LoVo (cell line): Measurements from ENCODE around the gene MRRF.
"Not testable (repeated sequence)": the region's sequence is repeated elsewhere in the genome, so short reads cannot be mapped to it uniquely, and the experiment has no call there.

ENCODE experiments used
- DNase-seq: peaks from one replicate; pipeline ENCODE4 v3.0.0-alpha.2; 2016; ENCODE audit warnings: low spot score

Gene MRRF

DNA sequence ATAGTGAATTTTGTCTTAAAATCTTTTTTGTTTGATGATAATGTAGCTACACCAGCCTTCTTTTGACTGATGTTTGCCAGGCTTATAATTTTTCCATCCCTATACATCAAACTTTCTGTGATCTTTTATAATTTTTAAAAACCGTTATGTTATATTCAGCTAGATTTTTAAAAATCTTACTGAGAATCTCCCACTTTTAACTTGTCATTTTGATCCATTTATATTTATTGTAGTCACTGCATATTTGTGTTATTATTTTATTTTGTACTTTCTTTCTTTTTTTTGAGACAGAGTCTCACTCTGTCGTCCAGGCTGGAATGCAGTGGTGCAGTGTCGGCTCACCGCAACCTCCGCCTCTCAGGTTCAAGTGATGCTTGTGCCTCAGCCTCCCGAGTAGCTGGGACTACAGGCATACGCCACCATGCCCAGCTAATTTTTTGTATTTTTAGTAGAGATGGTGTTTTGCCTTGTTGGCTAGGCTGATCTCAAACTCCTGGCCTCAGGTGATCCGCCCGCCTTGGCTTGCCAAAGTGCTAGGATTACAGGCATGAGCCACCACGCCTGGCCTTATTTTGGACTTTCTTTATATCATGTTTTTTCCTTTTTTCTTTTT is 12.7 kb downstream of the MRRF start:
- no peak for DNase-seq

DNA sequence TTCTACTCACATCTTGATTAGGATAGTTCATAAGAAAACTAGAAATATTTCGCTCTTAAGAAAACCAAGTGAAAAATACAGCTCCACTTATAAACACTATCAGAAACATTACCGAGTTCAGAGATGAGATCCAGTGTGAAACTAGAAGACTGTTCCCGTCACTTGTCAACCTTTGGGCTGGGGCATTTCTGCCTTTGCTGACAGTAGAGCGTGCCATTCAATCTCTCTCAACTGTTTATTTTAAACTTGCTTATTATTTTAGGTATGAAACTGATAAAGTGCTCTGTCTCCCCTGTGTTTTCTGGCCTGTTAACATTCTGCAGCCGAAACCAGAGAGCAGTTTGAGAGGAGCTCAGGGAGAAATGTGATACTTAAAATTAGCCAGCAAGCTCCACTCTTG is 16.7 kb downstream of the MRRF start:
- DNase-seq = no peak

DNA sequence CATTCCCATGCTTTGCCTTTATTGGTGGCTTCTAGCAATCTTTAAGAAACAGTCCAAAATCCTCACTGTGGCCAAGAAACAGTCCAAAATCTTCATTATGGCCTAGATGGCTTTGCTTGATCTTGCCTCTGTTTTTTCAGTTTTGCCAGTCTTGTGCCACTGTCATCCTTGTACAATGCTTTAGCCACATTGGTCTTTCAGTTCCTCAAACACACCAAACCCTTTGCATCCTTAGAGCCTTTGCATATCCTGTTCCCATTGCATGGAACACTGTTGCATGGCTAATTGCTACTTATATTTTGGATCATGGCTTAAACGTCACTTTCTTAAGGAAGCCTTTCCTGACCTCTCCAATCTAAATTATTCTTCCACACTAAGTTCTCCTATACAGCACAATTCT is 22.1 kb downstream of the MRRF start:
- DNase-seq = no peak

GRCh38 chr9:122287214-122287720 is 22.6 kb downstream of the MRRF start:
- DNase-seq = no peak

GRCh38 chr9:122291458-122291857 is 26.8 kb downstream of the MRRF start:
- DNase-seq = no peak

- DNase-seq = no peak
These were observed 29.8 kb downstream of the MRRF start for GRCh38 chr9:122294531-122294930.

- DNase-seq = no peak
These were observed 32.8 kb downstream of the MRRF start for GRCh38 chr9:122297512-122297911.

GRCh38 chr9:122302237-122303093 is 37.8 kb downstream of the MRRF start:
- DNase-seq = no peak

GRCh38 chr9:122307061-122307460 is 42.4 kb downstream of the MRRF start:
- no peak for DNase-seq

- no peak for DNase-seq
These were observed 43.2 kb downstream of the MRRF start for GRCh38 chr9:122307925-122308324.

GRCh38 chr9:122309861-122310260 is 45.2 kb downstream of the MRRF start:
- DNase-seq = no peak

- no peak for DNase-seq
These were observed 49.5 kb downstream of the MRRF start for GRCh38 chr9:122314165-122314564.

DNA sequence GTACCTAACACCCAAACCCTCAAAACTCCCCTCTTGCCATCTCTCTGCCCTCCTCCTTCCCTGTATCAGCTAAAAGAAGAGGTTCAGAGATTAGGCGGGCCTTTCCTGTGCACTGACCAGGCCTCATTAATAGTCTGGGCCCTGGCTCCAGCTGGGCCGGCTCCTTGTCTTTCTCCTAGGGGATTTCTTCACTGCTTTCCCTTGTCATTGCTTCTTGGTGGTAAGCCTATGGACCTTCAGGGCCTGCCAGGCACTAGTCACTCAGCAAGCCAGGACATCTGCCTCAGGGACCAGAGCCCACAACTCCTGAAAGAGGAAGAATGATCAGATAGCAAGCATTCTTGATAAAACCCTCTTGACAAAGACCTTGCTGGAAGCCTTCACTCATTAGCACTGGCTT is 50.9 kb downstream of the MRRF start:
- DNase-seq = no peak

DNA sequence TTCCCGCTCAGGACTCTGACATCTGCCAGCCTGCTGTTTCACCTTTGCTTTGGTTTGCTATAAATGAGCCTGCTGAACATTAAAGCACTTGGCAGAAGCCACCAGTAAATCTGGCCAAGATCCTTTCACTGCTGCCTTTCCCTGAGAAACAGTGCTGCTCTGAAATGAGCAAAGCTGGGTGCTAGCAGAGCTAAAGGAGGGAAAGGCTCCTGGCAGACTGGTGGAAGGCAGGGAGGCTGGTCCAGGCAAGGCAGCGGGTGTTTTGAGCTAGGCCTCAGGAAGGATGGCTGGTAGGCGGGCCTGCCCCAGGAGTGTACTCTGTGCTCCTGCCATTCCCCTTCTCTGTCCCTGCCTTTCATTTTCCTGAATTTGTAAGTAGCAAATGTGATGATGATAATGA is 53.6 kb downstream of the MRRF start:
- DNase-seq = no peak

DNA sequence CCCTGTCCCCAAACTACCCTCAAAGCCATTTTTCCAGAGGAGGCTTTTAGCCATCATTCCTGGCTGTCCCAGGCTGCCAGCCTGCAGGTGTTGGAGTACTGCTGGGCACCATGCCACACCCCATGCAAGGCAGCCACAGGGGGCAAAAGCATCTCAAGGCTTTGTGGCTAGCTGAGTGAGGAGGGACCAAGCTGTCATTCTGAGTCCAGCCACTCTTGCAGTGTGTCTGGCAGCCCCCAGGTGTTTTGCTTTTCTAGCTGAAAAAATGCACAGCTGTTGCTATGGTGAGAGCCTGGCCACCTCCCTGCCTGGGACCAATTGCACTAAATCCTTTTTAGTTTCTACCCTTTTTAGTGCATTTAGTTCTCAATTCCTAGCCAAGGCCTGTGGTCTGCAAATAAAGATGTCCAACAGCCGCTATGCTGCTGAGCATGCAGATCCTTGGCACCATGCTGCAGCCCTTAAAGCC is 55.8 kb downstream of the MRRF start:
- no peak for DNase-seq

GRCh38 chr9:122322553-122322952 is 57.9 kb downstream of the MRRF start:
- DNase-seq = no peak

- not testable (repeated sequence) for DNase-seq
These were observed 60.0 kb downstream of the MRRF start for GRCh38 chr9:122324665-122325064.

DNA sequence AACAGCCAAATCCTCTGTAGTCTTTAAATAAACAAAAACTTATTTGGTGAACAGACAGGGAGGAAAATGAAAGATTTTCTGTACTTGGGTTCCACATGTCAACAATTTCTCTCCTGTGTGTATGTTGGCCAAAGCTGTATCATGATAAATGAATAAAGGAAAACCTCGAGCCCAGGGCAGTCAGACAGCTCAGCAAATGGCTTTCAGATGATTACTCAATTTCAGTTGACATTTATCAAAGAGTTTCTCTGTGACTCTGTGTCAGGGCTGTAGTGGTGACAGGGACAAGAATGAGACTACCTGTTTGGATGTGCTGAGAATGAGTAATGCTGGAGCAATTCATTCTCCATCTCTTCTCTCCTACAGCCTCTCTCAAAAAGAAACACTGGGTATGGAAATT is 60.4 kb downstream of the MRRF start:
- DNase-seq = no peak

GRCh38 chr9:122327175-122327574 is 62.5 kb downstream of the MRRF start:
- DNase-seq = no peak

GRCh38 chr9:122329597-122329996 is 64.9 kb downstream of the MRRF start:
- no peak for DNase-seq

DNA sequence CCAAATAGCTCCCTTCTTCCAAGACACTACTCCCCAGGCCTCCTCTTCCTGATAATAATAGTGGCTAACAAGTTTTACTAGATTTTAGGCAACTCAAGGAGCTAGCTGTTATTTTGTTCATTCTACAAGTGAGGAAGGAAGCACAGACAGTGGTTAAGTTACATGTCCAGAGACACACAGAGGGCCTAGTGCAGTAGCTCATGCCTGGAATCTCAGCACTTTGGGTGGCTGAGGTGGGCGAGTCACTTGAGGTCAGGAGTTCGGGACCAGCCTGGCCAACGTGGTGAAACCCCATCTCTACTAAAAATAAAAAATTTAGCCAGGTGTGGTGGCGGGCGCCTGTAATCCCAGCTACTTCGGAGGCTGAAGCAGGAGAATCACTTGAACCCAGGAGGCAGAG is 65.8 kb downstream of the MRRF start:
- not testable (repeated sequence) for DNase-seq

GRCh38 chr9:122331523-122331927 is 66.8 kb downstream of the MRRF start:
- no peak for DNase-seq

GRCh38 chr9:122332083-122332482 is 67.4 kb downstream of the MRRF start:
- DNase-seq = no peak
